Stimulated activated naive CD8-positive, alpha-beta T cell treated with anti-CD3 and anti-CD28 coated beads, Interleukin-15, amount 100 ng/mL, for 72 hours (primary cell): ENCODE data around the gene STEAP2.

Experiments
- ATAC-seq: fragments of 150-1000 bp; cut with Tn5 transposase; 2 replicates; pipeline ENCODE4 v1.10.0; 2021; ENCODE audit warnings: mild to moderate bottlenecking, moderate library complexity
- DNase-seq, 2 donors: peaks; one replicate each; pipeline ENCODE4 v3.0.0; 2021 to 2022
- H3K27ac Mint-ChIP-seq, 2 donors: one replicate each; pipeline ENCODE4 v1.8.0; 2022; ENCODE audit warnings: mild to moderate bottlenecking in 2 of 2, mixed read lengths in 2 of 2, moderate library complexity in 2 of 2
- H3K27me3 Mint-ChIP-seq: one replicate; pipeline ENCODE4 v1.8.0; 2022; ENCODE audit warnings: mixed read lengths
- H3K4me1 Mint-ChIP-seq: one replicate; pipeline ENCODE4 v1.8.0; 2022; ENCODE audit warnings: mild to moderate bottlenecking, mixed read lengths
- H3K4me3 Mint-ChIP-seq, 2 donors: one replicate each; pipeline ENCODE4 v1.8.0; 2022; ENCODE audit warnings: mild to moderate bottlenecking in 2 of 2, mixed read lengths in 2 of 2, moderate library complexity in 1 of 2
- H3K9me3 Mint-ChIP-seq, 2 donors: one replicate each; pipeline ENCODE4 v1.8.0; 2022; ENCODE audit warnings: mixed read lengths in 2 of 2

STEAP2 gene

DNA sequence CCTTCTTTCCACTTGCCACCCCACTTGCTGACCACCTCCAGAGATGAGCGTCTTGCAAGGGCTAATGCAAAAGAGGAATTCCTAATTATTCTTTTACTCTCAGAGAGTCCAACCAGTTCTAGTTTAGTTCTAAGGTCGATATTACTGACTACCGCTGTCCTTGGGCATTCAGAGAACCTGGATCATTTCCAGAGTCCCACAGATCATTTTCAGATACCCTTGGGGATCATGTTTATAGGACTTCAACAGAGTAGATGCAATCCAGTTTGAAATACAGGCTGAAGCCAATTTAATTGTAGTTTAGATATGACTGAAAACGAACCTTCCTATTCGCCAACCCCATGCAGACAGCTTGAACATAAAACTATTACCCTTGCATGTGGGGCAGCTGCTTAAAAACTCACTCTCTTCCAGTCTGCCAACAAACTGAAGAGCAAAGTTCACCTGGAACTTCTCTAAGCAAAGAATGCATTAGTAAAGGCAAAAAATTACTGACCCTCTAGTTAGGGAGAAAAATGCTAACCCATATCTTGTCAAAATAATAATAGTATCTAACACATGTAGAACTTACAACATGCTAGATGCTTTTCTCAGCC is 55.8 kb downstream of the STEAP2 start:
- no peaks in the 10 kb centered on the region for H3K4me1 Mint-ChIP-seq
- H3K27me3 Mint-ChIP-seq, result no peaks in the 10 kb centered on the region
- H3K9me3 Mint-ChIP-seq, result no peaks in the 10 kb centered on the region
- DNase-seq (no peak), ATAC-seq (no peak)
- H3K27ac Mint-ChIP-seq, result no peak overlapping the region
- H3K4me3 Mint-ChIP-seq, result no peak overlapping the region

- no peaks in the 10 kb centered on the region for H3K4me1 Mint-ChIP-seq
- no peak for ATAC-seq
Measured at GRCh38 chr7:90269163-90269562, 57.6 kb downstream of the STEAP2 start.

DNA sequence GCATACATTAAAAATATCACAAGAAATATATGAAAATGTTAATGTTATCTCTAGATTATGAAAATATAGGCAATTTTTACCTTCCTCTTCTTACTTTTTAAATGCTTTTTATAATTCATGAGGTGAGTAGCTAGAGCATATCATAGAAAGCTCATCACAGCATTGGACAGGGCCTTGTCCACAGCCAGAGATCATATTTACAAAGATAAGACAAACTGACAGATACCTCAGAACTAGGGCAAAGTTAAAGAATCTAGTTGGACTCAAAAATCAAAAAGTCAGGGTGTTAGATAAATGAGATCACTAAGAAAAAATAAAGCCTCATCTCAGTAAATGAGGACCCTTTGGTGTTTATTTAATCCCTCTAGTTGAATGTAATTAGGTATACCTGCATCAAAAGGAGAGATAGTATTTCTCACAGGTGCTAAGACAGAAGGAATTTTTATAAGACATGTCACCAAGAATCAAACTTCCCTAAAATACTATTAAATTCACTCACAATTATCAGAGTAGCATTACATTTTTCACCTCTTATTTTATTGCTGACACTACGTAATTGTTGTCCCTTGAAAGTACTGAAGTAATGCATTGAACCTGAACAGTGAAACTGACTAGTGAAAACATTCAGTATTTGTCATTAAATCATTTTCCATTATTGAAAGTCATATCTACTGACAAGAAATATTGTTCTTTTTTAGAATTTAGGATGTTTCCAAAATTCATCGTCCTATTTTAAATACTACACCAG is 59.1 kb downstream of the STEAP2 start:
- Mint-ChIP-seq H3K4me3 (no peak overlapping the region), H3K27ac (no peak overlapping the region), H3K27me3 (no peaks in the 10 kb centered on the region), H3K9me3 (no peaks in the 10 kb centered on the region), H3K4me1 (no peaks in the 10 kb centered on the region)
- no peak for DNase-seq
- ATAC-seq, result no peak

More at GRCh38 chr7:90269163-90269562, 57.6 kb downstream of the STEAP2 start:
- Mint-ChIP-seq H3K27ac (no peak overlapping the region), H3K9me3 (no peaks in the 10 kb centered on the region), H3K27me3 (no peaks in the 10 kb centered on the region), H3K4me3 (no peak overlapping the region)
- no peak for DNase-seq

- H3K4me1 Mint-ChIP-seq, result no peaks in the 10 kb centered on the region
- no peak overlapping the region for H3K27ac Mint-ChIP-seq
- ATAC-seq (no peak), DNase-seq (no peak)
- no peaks in the 10 kb centered on the region for H3K9me3 Mint-ChIP-seq
- H3K27me3 Mint-ChIP-seq, result no peaks in the 10 kb centered on the region
- no peak overlapping the region for H3K4me3 Mint-ChIP-seq
Measured at GRCh38 chr7:90271753-90272152, 60.2 kb downstream of the STEAP2 start.

DNA sequence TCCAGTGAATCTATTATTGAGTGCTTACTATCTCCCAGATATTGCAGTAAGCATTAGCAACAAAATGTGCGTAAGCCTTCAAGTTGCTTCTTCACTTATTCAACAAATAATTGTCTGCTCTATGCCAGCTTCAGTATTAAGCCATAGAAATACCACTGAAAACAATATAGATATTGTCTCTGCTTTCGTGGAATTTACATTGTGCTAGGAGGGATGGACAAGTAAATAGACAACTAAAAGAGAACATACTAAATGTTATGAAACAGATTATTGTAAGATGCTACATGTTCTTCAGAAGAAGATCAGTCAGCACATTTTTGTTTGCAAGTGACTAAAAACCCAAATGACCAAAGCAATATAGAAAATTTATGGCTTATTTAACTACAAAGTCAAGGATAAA is 60.7 kb downstream of the STEAP2 start:
- Mint-ChIP-seq H3K27ac (no peak overlapping the region), H3K4me3 (no peak overlapping the region), H3K4me1 (no peaks in the 10 kb centered on the region), H3K9me3 (no peaks in the 10 kb centered on the region), H3K27me3 (no peaks in the 10 kb centered on the region)
- ATAC-seq (no peak), DNase-seq (no peak)

DNA sequence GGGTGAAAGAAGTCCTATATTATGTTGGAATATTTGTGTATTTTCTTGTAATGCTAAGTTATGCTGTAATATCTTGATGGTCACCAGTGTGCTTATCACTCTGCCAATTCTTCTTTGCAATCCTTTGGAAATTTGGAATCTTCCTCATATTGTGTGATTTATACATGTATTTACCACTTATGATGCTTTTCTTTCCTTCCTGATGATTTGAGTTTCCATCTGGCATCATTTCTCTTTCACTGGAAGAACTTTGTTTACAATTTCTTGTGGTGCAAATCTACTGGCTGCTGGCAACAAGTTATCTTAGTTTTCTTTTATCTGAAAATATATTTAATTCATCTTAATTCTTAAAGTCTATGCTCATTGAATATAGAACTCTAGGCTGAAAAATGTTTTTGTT is 62.6 kb downstream of the STEAP2 start:
- no peaks in the 10 kb centered on the region for H3K4me1 Mint-ChIP-seq
- H3K9me3 Mint-ChIP-seq, result no peaks in the 10 kb centered on the region
- no peak for ATAC-seq
- DNase-seq, result no peak
- no peak overlapping the region for H3K4me3 Mint-ChIP-seq
- H3K27me3 Mint-ChIP-seq, result no peaks in the 10 kb centered on the region
- H3K27ac Mint-ChIP-seq, result no peak overlapping the region

DNA sequence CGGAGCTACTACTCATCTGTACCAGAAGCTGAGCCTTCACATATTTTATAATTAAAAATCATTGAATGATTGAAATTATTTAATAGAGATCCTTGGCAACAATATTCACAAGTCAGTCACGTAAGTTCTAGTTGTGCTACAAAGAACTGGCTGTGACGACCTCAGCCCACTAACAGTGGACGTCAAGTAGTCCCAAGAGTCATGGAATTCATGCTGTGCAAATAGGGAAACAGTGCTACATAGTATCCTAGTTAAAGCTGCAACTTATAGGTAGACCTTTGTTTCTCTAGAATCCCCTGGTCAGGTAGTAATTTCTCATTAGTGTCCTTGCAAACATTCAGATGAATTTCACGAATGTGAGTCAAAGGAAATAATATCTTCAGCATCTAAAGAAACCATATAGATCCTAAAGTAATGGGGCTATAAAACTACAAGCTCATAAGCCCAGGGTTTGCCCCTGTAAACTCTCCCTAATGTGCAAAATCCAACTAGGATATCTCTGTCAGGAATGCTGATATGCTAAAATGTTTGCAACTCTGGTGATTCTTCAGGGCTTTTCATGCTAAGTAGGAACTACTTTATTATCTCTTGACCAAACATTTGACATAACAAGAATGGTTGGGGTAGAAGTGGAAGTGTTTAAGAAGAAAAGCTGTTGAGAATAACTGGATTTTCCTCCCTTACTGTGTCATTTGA is 64.6 kb downstream of the STEAP2 start:
- Mint-ChIP-seq H3K27ac (no peak overlapping the region), H3K4me3 (no peak overlapping the region), H3K27me3 (no peaks in the 10 kb centered on the region), H3K4me1 (no peaks in the 10 kb centered on the region), H3K9me3 (no peaks in the 10 kb centered on the region)
- no peak for ATAC-seq
- no peak for DNase-seq
